Breast epithelium (tissue), 3 donors: ENCODE data around the gene RFLNA.

Experiments
- POLR2A ChIP-seq: fragments of 450-650 bp; IDR thresholded peaks from one replicate; pipeline ENCODE4 v1.6.1; 2016; ENCODE audit warnings: antibody characterized with exemption, mild to moderate bottlenecking, moderate library complexity
- TF ChIP-seq, protein P1 (sequence below), 3 donors: fragments of 450-650 bp; IDR thresholded peaks; one replicate each; pipeline ENCODE4 v1.5.1; 2016 to 2017; ENCODE audit warnings: antibody characterized with exemption in 3 of 3, mild to moderate bottlenecking in 3 of 3, moderate library complexity in 3 of 3

DNA sequence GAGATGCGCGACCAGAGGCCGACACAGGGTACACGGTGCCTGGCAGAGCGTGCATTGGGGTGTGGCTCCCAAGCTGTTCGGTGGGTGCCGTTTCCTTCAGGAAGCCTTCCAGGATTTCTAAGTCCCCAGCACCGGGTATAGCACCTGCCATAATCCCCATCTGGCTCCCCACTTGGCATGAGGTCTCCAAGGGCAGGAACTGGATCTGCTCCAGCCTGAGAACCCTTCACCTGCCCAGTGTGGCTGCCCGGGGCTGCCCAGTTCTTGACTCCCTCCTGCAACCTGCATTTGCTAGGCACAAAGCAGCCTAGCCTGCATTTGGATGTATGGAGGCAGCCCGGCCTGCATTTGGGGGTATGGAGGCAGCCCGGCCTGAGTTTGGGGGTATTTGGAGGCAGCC is 69.7 kb downstream of the RFLNA start:
- TF ChIP-seq, protein P1, sequence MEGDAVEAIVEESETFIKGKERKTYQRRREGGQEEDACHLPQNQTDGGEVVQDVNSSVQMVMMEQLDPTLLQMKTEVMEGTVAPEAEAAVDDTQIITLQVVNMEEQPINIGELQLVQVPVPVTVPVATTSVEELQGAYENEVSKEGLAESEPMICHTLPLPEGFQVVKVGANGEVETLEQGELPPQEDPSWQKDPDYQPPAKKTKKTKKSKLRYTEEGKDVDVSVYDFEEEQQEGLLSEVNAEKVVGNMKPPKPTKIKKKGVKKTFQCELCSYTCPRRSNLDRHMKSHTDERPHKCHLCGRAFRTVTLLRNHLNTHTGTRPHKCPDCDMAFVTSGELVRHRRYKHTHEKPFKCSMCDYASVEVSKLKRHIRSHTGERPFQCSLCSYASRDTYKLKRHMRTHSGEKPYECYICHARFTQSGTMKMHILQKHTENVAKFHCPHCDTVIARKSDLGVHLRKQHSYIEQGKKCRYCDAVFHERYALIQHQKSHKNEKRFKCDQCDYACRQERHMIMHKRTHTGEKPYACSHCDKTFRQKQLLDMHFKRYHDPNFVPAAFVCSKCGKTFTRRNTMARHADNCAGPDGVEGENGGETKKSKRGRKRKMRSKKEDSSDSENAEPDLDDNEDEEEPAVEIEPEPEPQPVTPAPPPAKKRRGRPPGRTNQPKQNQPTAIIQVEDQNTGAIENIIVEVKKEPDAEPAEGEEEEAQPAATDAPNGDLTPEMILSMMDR (IDR thresholded peaks at IDR 0.05) = no peak
- no peak for TF ChIP-seq POLR2A
